Measurements from ENCODE around the gene SHROOM2.
"Not testable (repeated sequence)": the region's sequence is repeated elsewhere in the genome, so short reads cannot be mapped to it uniquely, and the experiment has no call there.

Gene SHROOM2

DNA sequence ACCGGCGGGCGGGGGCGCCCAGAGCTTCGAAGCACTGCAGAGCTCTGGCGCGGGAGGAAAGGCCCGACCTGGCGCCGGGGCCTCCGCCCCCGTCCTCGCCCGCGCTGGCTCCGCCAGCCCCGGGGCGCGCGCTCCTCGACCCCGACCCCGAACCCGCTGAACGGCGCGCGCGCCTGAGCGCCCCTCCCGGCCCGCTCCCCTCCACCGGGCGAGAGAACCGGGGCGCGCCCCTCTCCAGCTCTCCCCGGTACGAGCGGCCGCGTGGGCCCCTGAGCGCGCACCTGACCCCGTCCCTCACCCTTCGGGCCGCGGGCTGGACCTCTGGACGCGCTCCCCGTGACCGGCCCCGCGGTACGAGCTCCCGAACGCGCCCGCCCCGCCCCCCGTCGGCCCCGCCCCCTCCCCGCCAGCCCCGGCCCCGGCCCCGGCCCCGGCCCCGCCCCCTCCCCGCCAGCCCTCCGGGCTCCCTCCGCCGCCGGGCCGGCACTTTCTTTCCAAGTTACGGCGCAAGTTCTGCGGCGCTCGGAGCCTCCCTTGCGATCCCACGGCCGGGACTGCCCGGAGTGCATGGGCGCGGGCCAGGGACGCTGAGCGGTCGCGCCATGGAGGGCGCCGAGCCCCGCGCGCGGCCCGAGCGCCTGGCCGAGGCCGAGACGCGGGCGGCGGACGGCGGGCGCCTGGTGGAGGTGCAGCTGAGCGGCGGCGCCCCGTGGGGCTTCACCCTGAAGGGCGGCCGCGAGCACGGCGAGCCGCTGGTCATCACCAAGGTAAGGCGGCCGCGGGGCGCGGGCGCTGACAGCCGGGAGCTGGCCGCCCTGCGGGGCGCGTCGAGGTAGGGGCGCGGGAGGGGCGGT, at the start of gene SHROOM2:
SHROOM2 (plus strand) TSS at position 486 of the 854 bp plus-strand sequence; CDS start at position 603, 117 bp downstream.
- DNase-seq: no peak

DNA sequence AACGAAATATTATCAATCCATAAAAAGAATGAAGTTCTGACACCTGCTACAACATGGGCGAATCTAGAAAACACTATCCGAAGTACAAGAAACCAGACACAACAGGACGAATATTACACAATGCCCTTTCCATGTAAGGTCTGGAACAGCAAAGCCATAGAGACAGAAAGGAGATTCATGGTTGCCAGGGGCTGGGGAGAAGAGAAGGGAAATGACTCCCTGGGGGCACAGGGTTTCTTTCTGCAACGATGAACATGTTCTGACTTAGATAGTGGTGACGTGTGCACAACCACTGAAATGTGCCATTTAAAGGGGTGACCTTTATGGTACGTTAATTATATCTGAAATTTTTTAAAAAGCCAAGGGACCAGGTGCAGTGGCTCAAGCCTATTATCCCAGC, 48.9 kb upstream of the SHROOM2 start:
- no peak for DNase-seq

DNA sequence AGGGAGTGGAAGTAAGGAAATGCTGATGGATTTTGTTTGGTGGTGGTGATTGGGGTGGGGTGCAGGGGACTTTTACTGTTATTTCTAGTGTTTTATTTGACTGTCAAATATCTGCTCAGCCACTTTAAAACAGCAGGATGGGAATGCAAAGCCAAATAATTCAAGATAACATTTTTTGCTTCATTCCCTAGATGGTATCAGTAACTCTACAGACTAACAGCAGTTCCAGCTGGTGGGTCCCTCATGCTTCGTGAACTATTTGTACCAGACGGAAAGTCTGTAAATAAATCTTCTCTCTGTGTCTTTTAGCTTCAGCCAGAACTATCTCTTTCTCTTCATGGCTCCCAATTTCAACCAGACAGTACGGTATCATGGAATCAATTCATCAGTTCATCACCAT, 48.1 kb upstream of the SHROOM2 start:
- DNase-seq: no peak

- DNase-seq: no peak
Measured at GRCh38 chrX:9739130-9739529, 47.1 kb upstream of the SHROOM2 start.

- no peak for DNase-seq
Measured at GRCh38 chrX:9745417-9746115, 40.7 kb upstream of the SHROOM2 start.

DNA sequence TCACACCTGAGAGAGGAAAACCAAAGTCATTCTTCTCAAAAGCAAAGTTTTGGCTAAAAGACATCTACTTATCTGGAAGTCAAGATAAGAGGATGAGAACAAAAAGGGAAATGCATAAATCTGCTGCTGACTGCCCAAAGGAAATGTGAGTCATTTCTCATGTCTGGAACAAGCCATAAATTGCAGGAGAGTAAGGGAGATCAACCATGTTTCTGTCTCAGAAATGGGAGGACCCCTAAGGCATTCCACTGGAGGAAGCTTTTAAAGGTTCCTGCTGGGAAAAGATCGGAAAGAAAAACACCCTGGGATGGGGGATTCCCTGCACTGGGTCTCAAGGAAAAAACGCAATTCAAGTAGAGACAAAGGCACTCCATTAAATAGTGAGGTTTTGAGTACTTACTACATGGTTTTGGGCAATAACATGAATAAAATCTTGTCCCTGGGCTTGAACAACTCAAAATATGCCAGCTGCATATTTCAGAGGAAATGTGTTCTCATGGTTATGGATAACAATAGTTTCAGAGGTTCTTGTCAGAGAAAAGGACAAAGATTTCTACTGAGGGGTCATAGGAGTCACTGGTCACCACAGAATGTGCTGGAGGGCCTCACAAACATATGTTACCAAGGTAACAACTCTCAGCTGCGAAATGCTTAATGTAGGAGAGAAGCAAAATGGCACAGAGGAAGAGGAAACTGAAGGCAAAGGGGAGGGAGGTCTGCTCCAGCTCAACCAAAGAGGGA, 39.9 kb upstream of the SHROOM2 start:
- DNase-seq: no peak

GRCh38 chrX:9747644-9748043, 38.6 kb upstream of the SHROOM2 start:
- no peak for DNase-seq

GRCh38 chrX:9749146-9749692, 37.0 kb upstream of the SHROOM2 start:
- no peak for DNase-seq

DNA sequence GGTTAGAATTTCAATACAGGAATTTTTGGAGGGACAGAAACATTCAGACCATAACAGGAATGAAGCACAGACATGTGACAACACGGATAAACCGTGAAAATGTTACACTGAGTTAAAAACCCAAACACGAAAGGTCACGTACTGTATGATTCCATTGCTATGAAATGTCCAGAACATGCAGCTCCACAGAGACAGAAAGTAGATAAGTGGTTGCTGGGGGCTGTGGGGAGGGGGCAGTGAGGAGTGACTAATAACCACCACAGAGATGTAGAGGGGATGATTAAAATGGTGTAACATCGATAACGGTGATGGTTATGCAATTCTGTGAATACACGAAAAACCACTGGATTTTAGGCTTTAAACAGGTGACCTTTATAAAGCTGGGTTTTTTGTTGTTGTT, 28.9 kb upstream of the SHROOM2 start:
- no peak for DNase-seq

DNA sequence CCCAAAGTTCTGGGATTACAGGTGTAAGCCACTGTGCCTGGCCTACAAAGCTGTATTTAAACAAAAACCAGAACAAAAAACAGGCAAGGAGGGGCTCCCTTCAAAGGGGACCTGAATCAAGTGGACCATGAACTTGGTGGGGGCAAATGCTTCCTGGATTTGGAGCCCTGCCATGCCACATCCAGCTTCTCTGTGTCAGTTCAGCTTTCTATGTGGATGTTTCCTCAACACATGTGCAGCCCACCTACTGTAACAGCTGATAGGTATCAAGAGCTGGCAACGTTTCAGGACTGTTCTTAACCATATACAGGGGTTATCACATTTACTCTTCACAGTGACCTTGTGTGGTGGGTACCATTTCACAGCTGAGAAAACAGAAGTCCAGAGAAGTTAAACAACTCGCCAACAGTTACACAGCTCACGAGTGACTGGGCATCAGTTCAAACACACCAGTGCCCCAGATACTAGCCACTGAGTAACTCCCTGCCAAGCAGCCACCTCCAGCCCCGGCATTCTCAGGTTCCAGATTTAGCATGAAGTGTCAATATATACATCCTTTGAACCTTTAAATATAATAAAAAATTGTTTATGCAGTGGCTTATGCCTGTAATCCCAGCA, 28.1 kb upstream of the SHROOM2 start:
- no peak for DNase-seq

DNA sequence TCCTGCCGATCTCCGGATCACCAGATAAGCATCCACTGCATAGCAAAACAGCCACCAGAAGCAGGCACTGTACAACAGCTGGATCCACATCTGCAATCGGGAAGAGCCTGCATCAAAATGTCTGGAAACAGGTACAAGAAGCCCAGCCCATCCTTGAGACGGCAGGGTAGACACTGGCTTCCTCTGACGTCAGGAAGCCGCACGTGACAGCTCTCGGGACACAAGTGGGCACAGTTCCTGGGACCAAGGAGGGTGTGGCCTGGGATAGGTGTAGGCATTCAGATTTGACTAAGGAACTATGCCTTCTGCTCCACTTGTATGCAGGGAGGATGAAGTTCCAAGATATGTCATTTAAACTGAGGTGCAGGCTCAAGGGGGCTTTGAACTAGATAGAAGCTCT, 26.9 kb upstream of the SHROOM2 start:
- no peak for DNase-seq

DNA sequence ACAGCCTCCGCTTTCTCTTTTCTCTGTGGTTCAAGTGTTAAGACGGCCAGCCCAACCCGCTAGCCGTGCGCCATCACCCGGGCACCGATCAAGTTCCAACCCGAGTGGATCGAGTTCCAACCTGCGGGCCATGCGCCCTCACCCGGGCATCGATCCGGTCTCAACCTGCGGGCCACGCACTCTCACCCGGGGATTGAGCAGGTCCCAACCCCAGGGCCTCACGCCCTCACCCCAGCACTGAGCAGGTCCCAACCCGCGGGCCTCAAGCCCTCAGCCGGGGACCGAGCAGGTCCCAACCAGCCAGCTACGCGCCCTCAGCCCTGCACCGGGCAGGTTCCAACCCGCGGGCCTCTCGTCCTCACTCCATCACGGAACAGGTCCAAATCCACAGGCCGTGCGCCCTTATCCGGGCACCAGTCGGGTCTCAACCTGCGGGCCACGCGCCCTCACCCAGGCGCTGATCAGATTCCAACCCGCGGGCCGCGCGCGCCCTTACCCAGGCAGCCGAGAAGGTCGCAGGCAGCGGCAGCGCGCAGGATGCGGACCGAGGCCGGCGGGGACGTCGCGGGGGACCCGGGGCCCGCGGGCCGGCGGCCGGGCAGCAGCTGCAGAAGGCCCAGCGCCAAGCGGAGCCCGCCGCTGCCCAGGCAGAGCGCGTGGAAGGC, 21.0 kb upstream of the SHROOM2 start:
- no peak for DNase-seq

DNA sequence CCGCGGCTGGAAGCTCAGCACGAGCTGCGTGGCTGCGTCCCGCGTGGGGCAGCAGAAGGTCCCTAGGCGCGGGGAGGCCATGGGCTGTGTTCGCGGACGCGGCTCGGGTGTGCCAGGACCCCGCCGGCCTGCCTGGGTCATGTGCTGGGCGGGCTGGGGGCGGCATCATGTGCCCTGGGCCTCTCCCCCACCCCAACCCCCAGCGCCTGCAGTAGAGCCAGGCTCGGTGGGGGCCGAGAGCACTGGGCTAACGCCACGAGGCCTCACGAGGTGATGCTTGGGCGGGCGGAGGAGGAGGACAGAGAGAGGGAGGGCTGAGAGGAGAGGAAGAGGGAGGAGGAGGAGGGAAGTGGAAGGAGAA, 20.5 kb upstream of the SHROOM2 start, which contains the start of gene GPR143:
GPR143 (minus strand) TSS at position 111 of the 361 bp plus-strand sequence; CDS start at position 81, 30 bp downstream.
- DNase-seq: no peak

- no peak for DNase-seq
Measured at GRCh38 chrX:9767375-9767774, 18.9 kb upstream of the SHROOM2 start.

- DNase-seq: not testable (repeated sequence)
Measured at GRCh38 chrX:9768321-9768839, 17.8 kb upstream of the SHROOM2 start.

GRCh38 chrX:9770319-9770718, 15.9 kb upstream of the SHROOM2 start:
- DNase-seq: no peak

- DNase-seq: no peak
Measured at GRCh38 chrX:9772943-9773342, 13.3 kb upstream of the SHROOM2 start.

DNA sequence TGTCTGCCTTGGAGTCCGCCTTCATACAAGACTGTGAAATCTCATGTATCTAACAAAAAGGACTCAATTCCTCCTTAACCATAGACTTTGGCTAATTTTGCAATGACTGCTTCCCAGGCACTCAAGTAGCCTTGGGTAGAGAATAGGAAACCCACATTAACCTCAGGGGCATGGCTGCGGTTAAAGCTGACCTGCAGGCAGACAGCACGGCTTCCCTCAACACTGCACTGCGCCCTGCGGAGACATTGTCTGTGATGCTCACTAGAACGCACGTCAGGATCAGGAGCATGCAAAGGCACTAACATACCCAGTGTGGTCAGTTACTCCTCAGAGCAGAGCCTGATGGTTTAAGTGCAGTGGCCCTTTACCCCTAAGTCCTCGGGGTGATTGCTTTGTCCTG, 10.3 kb upstream of the SHROOM2 start:
- DNase-seq: no peak

DNA sequence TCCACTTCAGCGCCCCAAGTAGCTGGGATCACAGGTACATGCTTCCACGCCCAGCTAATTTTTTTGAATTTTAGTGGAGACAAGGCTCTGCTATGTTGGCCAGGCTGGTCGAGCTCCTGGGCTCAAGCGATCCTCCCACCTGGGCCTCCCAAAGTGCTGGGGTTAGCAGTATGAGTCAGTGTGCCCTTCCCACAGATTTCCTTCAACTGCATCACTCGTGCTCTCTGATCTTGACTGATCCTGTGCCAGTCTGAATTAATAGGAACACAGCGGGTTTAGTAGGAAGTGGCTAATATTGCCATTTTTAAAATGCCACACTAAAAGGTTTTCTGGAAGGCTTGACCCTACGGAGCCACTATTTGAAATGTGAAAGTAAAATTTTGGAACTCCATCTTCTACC, 4.3 kb upstream of the SHROOM2 start:
- no peak for DNase-seq

- no peak for DNase-seq
Measured at GRCh38 chrX:9784332-9784731, 1.9 kb upstream of the SHROOM2 start.

- DNase-seq: no peak
Measured at GRCh38 chrX:9785254-9785943, 830 bp upstream of the SHROOM2 start.

All from activated naive CD4-positive, alpha-beta T cell treated with Interleukin-2 at 50 U/mL for 16 hours (primary cell).